ENCODE data around the gene ARHGAP31.
"Not testable (repeated sequence)": the region's sequence is repeated elsewhere in the genome, so short reads cannot be mapped to it uniquely, and the experiment has no call there.

Gene ARHGAP31

GRCh38 chr3:119293871-119294695 lies at the start of gene ARHGAP31:
Gene ARHGAP31, plus strand, starts transcription at chr3:119294383. Its CDS starts 522 bp downstream, at chr3:119294905.
- peak; percentile 73 to 84 for DNase-seq (ENCODE audit: low read depth in 2 of 2)

- DNase-seq (ENCODE audit: low read depth in 2 of 2), result no peak
Observed at GRCh38 chr3:119245778-119246177, 48.4 kb upstream of the ARHGAP31 start.

GRCh38 chr3:119255214-119255613 lies 39.0 kb upstream of the ARHGAP31 start:
- no peak for DNase-seq (ENCODE audit: low read depth in 2 of 2)

GRCh38 chr3:119257111-119257510 lies 37.1 kb upstream of the ARHGAP31 start:
- no peak for DNase-seq (ENCODE audit: low read depth in 2 of 2)

- DNase-seq (ENCODE audit: low read depth in 2 of 2), result no peak
Observed at GRCh38 chr3:119257654-119258410, 36.4 kb upstream of the ARHGAP31 start.

GRCh38 chr3:119258915-119259314 lies 35.3 kb upstream of the ARHGAP31 start:
- no peak for DNase-seq (ENCODE audit: low read depth in 2 of 2)

GRCh38 chr3:119259821-119260220 lies 34.4 kb upstream of the ARHGAP31 start:
- DNase-seq (ENCODE audit: low read depth in 2 of 2), result no peak

- no peak for DNase-seq (ENCODE audit: low read depth in 2 of 2)
Observed at GRCh38 chr3:119261055-119261454, 33.1 kb upstream of the ARHGAP31 start.

GRCh38 chr3:119270212-119270611 lies 24.0 kb upstream of the ARHGAP31 start:
- DNase-seq (ENCODE audit: low read depth in 2 of 2), result not testable (repeated sequence)

GRCh38 chr3:119276680-119277079 lies 17.5 kb upstream of the ARHGAP31 start:
- no peak for DNase-seq (ENCODE audit: low read depth in 2 of 2)

- no peak for DNase-seq (ENCODE audit: low read depth in 2 of 2)
Observed at GRCh38 chr3:119279101-119279554, 15.1 kb upstream of the ARHGAP31 start.

GRCh38 chr3:119279584-119280243 lies 14.5 kb upstream of the ARHGAP31 start:
- DNase-seq (ENCODE audit: low read depth in 2 of 2), result no peak

- no peak for DNase-seq (ENCODE audit: low read depth in 2 of 2)
Observed at GRCh38 chr3:119288669-119289403, 5.3 kb upstream of the ARHGAP31 start.

GRCh38 chr3:119289404-119289770 lies 4.8 kb upstream of the ARHGAP31 start:
- DNase-seq (ENCODE audit: low read depth in 2 of 2), result no peak

GRCh38 chr3:119290613-119291012 lies 3.6 kb upstream of the ARHGAP31 start:
- DNase-seq (ENCODE audit: low read depth in 2 of 2), result no peak

- DNase-seq (ENCODE audit: low read depth in 2 of 2), result no peak
Observed at GRCh38 chr3:119291062-119291700, 3.0 kb upstream of the ARHGAP31 start.

- DNase-seq (ENCODE audit: low read depth in 2 of 2), result no peak
Observed at GRCh38 chr3:119292666-119293065, 1.5 kb upstream of the ARHGAP31 start.

GRCh38 chr3:119293105-119293870 lies 895 bp upstream of the ARHGAP31 start:
- DNase-seq (ENCODE audit: low read depth in 2 of 2), result no peak

GRCh38 chr3:119294696-119295671 lies 801 bp downstream of the ARHGAP31 start:
- DNase-seq (ENCODE audit: low read depth in 2 of 2), result peak; percentile 12 to 33

All from stimulated activated CD4-positive, alpha-beta T cell treated with anti-CD3 and anti-CD28 coated beads, Interleukin-15, amount 100 ng/mL, for 48 hours (primary cell).